Erythroblast (primary cell): ENCODE results near the gene CIITA.

Experiments
- GATA1 ChIP-seq: IDR thresholded peaks from 2 replicates; pipeline ENCODE4 v1.6.1; 2011; ENCODE audit warnings: low read depth, mild to moderate bottlenecking, control low read depth, low read length, moderate library complexity
- POLR2A ChIP-seq: IDR thresholded peaks from 2 replicates; pipeline ENCODE4 v1.6.1; 2011; ENCODE audit warnings: mild to moderate bottlenecking, low read length

GRCh38 chr16:10862438-10862837, 14.6 kb upstream of the CIITA start:
- TF ChIP-seq POLR2A (no peak), GATA1 (no peak)
